Endodermal cell (in vitro differentiated cells): ENCODE data around the gene CDH13. TPM values are rescaled to one million over a fixed set of nuclear protein-coding genes. Genes with fewer than 3 reads are reported as not detected.

ENCODE experiments used
- DNase-seq: peaks from one replicate; pipeline ENCODE4 v3.0.0-alpha.2; 2017
- H3K27ac ChIP-seq: 2 replicates; pipeline ENCODE4 v1.5.1; 2013; ENCODE audit warnings: mild to moderate bottlenecking, low read depth, low read length, moderate library complexity
- H3K27me3 ChIP-seq: 2 replicates; pipeline ENCODE4 v1.6.1; 2013; ENCODE audit warnings: mild to moderate bottlenecking, low read length, moderate library complexity; ENCODE audit not compliant: insufficient read depth, control insufficient read depth, poor library complexity, severe bottlenecking
- H3K36me3 ChIP-seq: 2 replicates; pipeline ENCODE4 v1.7.0; 2013; ENCODE audit warnings: mild to moderate bottlenecking, low read length, moderate library complexity; ENCODE audit not compliant: control insufficient read depth, insufficient read depth
- H3K4me1 ChIP-seq: one replicate; pipeline ENCODE4 v1.7.0; 2013; ENCODE audit warnings: low read length; ENCODE audit not compliant: control insufficient read depth, insufficient read depth
- H3K4me3 ChIP-seq: 2 replicates; pipeline ENCODE4 v1.5.1; 2013; ENCODE audit warnings: mild to moderate bottlenecking, low read length, moderate library complexity
- H3K9ac ChIP-seq: 2 replicates; pipeline ENCODE4 v1.6.1; 2013; ENCODE audit warnings: mild to moderate bottlenecking, low read length, moderate library complexity; ENCODE audit not compliant: poor library complexity, severe bottlenecking; ENCODE audit errors: extremely low read depth
- H3K9me3 ChIP-seq: 2 replicates; pipeline ENCODE4 v1.6.1; 2013; ENCODE audit warnings: mild to moderate bottlenecking, low read length, moderate library complexity; ENCODE audit not compliant: control insufficient read depth
- H3K27ac Mint-ChIP-seq: 2 replicates; pipeline ENCODE4 v1.8.0; 2020; ENCODE audit warnings: mixed read lengths
- H3K27me3 Mint-ChIP-seq: 2 replicates; pipeline ENCODE4 v1.8.0; 2021; ENCODE audit warnings: mild to moderate bottlenecking, mixed read lengths; ENCODE audit not compliant: insufficient read depth
- H3K36me3 Mint-ChIP-seq: 2 replicates; pipeline ENCODE4 v1.8.0; 2020; ENCODE audit warnings: low read depth, mixed read lengths
- H3K4me1 Mint-ChIP-seq: 2 replicates; pipeline ENCODE4 v1.8.0; 2020; ENCODE audit warnings: mixed read lengths
- H3K4me3 Mint-ChIP-seq: 2 replicates; pipeline ENCODE4 v1.8.0; 2020; ENCODE audit warnings: mild to moderate bottlenecking, moderate library complexity, mixed read lengths
- H3K9me3 Mint-ChIP-seq: 2 replicates; pipeline ENCODE4 v1.8.0; 2020; ENCODE audit warnings: mild to moderate bottlenecking, mixed read lengths
- CTCF ChIP-seq: fragments of 200-600 bp; sonication (generic); conservative IDR thresholded peaks from 2 replicates; pipeline ENCODE4 v1.5.0; 2021; ENCODE audit warnings: antibody characterized with exemption, mild to moderate bottlenecking
- WGBS, 2 experiments: methylation state at CpG; one replicate each; pipeline versions ENCODE4 v1.1.5 to v1.1.7; 2013; ENCODE audit warnings: missing lambda C conversion rate in 2 of 2, mixed read lengths in 1 of 2; ENCODE audit not compliant: insufficient coverage in 1 of 2, insufficient read length in 1 of 2; 5-methylcytosine and 5-hydroxymethylcytosine counted together
- total RNA-seq, 2 donors: library from RNA; stranded (reverse); fragmentation: NEBNext Ultra II Directional in 1 of 2; extraction: Animal tissue kit (Norgen Biotek cat#: 25700) in 1 of 2; gene quantifications; 2 replicates in 1 of 2; 3 replicates in 1 of 2; pipeline ENCODE4 v1.2.1, GENCODE V29; 2021

The CDH13 gene
- total RNA-seq, 2 donors from 2014 or later: 0.86 to 1.8 TPM

- no peak for TF ChIP-seq CTCF
Observed at GRCh38 chr16:82874271-82874670, 247.5 kb downstream of the CDH13 start.

GRCh38 chr16:82874672-82875071 lies 247.9 kb downstream of the CDH13 start:
- H3K36me3 Mint-ChIP-seq: no peaks in the 10 kb centered on the region
- no peaks in the 10 kb centered on the region for H3K27me3 Mint-ChIP-seq
- H3K4me3 Mint-ChIP-seq: no peak overlapping the region

More at GRCh38 chr16:82874271-82874670, 247.5 kb downstream of the CDH13 start:
- Mint-ChIP-seq H3K27me3 (no peaks in the 10 kb centered on the region), H3K4me1 (peaks cover 6% of the 10 kb centered on the region), H3K36me3 (no peaks in the 10 kb centered on the region), H3K27ac (no peak overlapping the region), H3K4me3 (no peak overlapping the region), H3K9me3 (peaks cover 3% of the 10 kb centered on the region)
- no peak for DNase-seq
- Histone ChIP-seq H3K36me3 (no peaks in the 10 kb centered on the region), H3K27me3 (no peaks in the 10 kb centered on the region), H3K4me3 (no peak overlapping the region), H3K4me1 (no peaks in the 10 kb centered on the region), H3K9me3 (no peaks in the 10 kb centered on the region), H3K9ac (no peak overlapping the region), H3K27ac (no peak overlapping the region)
- WGBS, 2 experiments: 70 to 93% methylated on average over 4 to 7 of the region's 7 CpGs

GRCh38 chr16:82876951-82877350 lies 250.2 kb downstream of the CDH13 start:
- Histone ChIP-seq H3K4me3 (no peak overlapping the region), H3K27me3 (no peaks in the 10 kb centered on the region), H3K27ac (no peak overlapping the region), H3K4me1 (no peaks in the 10 kb centered on the region), H3K9ac (no peak overlapping the region), H3K9me3 (no peaks in the 10 kb centered on the region), H3K36me3 (no peaks in the 10 kb centered on the region)
- DNase-seq: no peak
- Mint-ChIP-seq H3K4me1 (peaks cover 6% of the 10 kb centered on the region), H3K27me3 (no peaks in the 10 kb centered on the region), H3K27ac (no peak overlapping the region), H3K36me3 (no peaks in the 10 kb centered on the region), H3K4me3 (no peak overlapping the region), H3K9me3 (no peaks in the 10 kb centered on the region)
- no peak for TF ChIP-seq CTCF

More at GRCh38 chr16:82874672-82875071, 247.9 kb downstream of the CDH13 start:
- H3K27me3 ChIP-seq: no peaks in the 10 kb centered on the region
- no peak for DNase-seq
- no peak overlapping the region for H3K9ac ChIP-seq
- H3K27ac Mint-ChIP-seq: no peak overlapping the region
- WGBS, 2 experiments: 95 to 100% methylated on average over 1 of the region's 1 CpG
- H3K9me3 ChIP-seq: no peaks in the 10 kb centered on the region
- H3K4me1 Mint-ChIP-seq: peaks cover 6% of the 10 kb centered on the region
- no peak for TF ChIP-seq CTCF
- H3K4me1 ChIP-seq: no peaks in the 10 kb centered on the region
- H3K27ac ChIP-seq: no peak overlapping the region
- H3K4me3 ChIP-seq: no peak overlapping the region
- no peaks in the 10 kb centered on the region for H3K36me3 ChIP-seq
- peaks cover 3% of the 10 kb centered on the region for H3K9me3 Mint-ChIP-seq
